GM18517 (cell line): Measurements from ENCODE around the gene ST8SIA1.

ENCODE experiments used
- ATAC-seq: cut with Tn5 transposase; IDR thresholded peaks from one replicate; pipeline ENCODE4 v1.9.1; 2021; ENCODE audit warnings: mild to moderate bottlenecking, moderate library complexity; ENCODE audit not compliant: unreplicated experiment

Gene ST8SIA1

DNA sequence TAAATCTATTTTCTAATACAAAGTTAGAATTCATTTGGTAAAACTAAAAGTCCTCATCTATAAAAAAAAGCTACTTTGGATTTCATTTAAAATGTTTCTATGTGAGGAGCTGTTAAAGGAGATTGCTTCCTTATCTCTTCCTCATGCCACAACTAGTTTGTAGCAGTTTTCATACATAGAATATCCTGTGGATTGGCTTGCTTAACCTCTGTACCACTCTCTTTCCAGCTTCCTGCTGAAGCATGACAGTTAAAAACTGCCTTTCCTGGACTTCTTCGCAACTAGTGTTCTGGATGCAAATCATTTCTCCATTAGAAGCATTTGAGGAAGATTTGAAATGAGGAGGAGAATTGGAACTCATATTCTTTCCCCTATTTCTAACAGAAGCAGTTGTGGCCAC is 49.6 kb downstream of the ST8SIA1 start:
- no peak for ATAC-seq

DNA sequence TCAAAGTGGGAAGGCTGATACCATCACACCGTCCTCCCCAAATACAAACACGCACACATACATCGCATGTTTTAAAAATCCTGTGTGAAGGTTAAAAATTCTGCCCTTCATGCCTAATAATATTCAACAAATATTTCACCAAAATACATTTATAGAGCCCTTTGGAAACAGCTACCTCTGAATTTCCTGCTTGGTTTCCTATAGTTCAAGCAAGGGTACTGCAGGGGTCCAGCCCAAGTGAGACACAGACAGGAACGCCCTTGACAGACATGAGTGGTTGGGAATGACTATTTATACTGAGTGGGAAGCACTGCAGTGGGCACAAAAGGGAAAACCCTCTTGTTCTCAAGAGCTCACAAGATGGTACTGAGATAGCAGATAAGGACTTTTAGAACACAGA is 51.0 kb downstream of the ST8SIA1 start:
- ATAC-seq: no peak

DNA sequence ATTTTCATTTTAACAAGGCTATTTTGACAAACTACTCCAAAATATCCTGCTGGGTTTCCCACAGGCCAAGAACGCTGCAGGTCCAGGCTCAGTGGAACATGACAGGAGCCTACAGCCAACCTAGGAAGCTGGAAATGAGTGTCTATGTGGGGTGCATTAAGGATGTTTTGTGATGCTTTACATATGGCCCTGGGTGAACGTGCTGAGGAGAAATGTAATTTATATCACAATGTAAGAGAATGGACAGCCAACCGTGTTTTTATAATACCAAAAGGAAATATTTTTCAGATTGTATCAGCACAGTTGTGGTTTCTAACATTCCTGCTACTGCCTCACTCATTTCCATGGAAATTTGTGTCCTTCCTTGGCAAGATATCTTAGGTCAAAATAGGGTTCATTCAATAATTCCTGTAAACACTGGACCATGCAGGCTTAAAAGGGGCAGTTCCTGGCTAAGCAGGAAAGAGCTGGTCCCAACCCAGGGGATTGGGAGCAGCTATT is 51.5 kb downstream of the ST8SIA1 start:
- ATAC-seq: no peak

DNA sequence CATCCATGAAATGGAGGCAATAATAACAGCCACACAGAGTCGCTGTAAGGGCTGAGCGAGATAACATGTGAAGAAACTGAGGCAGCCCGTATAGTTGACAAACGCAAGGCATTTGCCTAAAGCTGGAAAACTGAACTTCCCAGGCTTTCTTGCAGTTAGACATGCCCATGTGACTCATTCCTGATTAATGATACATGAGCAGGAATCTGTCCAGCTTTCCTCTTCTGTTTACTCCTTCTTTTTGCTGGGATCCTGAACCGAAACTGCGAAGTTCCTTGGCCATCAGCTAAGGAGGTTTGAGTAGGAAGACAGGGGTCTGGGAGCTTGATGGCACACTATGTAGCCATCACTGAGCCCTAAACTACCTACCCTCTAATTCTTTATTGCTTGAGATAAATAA is 52.2 kb downstream of the ST8SIA1 start:
- ATAC-seq: no peak

DNA sequence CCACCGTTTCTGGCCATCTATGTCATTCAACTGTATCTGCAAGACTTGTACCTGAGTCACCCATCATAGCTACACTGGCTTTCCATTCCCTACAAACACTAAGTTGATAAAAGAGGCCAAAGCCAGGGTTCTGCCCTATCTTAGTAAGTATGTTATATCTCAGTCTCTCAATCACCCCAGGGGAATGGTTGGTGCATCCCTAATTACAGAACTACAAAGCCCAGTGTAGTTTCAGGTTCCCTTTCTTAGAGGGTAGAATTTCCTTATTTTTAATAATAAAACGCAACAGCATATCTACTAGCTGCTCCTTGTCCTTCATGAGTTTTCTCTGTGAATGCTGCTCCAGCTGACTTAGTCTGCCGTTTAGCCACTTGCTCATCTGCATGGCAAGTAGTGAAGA is 57.6 kb downstream of the ST8SIA1 start:
- ATAC-seq: no peak

DNA sequence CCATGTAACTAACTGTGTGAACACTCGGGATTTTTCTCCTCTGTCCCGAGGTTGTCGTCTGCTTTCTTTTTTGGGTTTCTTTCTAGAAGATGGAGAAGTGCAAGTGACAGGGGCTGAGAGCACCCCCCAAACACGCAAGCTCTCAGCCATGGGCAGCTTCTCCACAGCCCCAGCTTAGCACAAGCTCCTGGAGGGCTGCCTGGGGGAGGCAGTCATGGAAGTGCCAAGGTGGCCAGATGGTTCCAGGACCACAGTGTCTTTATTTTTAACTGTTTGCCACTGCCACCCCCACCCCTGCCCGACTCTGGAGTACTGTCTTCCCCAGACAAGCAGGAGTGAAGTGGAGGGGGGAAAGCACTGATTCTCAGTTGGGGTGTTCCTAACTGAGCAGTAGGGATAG is 58.2 kb downstream of the ST8SIA1 start:
- no peak for ATAC-seq

DNA sequence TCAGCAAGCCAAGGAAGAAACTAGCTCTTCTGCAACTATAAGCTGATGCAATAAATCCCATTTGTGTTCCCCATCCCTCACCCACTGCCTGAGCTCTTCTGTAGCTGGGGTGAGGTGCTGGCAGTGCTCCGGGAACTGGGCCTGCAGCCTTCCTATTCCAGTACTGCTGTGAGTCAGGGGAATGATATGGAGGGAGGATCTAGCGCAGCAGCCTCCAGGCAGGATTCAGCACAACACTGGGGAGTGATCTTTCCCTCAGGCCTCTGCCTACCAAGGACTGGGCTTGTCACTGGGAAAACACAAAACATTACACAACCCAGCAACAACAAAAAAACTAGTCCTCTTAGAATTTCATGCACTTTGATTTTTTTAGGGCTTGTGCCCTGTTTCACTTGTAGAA is 58.7 kb downstream of the ST8SIA1 start:
- no peak for ATAC-seq

DNA sequence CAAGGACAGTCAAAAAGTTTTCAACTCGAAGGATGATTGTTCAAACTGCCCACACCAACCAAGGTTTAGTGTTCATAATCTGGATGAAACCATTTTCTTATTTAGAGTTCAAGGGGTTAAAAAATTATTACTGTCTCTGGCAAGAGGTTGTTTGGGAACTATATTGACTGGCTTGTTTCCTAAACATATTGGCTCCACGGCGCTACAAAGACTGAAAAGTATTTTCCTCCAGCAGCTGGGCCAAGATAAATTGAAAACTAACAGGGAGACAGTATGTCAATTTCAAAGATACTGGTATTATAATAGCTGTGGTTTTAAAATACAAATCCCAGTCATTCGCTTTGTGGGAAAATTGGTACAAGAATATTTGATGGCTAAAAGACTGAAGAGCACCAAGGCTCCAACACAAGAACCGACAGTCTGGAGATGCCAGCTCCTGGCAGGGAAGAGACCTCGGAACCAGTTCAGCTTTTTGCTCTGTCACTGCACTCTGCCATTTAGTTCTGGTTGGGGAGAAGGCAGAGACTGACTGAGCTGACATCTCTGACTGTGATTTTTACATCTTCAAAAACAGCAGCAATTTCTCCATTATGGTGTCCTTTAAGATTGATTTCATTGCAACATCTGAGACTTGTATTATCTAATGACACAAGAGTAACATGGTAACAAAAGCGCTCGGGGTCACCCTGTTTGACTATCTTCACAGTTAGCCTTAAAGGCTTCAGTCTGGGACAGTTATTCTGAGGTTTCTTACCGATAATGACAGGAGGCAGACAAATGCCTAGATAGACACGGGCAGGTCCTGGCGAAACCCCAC is 62.0 kb downstream of the ST8SIA1 start:
- ATAC-seq: no peak

DNA sequence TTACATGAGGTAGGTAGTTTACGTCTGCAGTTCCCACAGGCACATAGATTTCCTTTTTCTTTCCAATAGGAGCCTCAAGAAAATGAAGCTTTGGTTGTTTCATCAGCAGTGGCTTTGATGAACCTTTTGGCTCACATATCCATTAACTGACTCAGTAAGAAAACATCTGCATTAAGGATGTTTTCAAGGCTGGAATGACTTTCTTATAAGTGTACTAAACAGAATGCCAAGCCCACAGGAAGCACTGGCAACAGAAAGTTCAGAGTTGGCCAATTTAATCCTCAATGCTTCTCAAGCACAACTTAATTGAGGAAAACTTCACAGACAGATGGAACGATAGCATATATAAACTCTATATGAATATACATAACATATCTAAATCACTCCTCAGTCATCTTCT is 63.5 kb downstream of the ST8SIA1 start:
- no peak for ATAC-seq

DNA sequence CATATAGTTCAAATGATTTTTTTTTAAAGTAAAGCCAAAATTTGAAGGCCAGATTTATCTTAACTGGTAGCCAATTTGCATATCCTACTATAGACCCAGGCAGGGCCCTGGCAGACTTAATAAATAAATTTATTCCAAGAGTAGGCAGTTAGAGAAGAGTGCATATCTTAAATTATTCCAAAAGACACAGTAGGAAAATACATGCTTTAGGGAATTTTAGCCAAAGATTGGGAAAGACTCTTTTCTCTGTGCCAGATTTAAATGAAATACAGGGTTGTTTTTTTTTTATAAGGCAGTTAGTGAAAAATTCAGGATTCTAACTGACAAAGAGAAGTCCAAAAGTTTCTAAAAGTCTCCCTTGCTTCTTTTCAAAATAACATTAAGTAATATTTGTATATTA is 65.5 kb downstream of the ST8SIA1 start:
- ATAC-seq: no peak

DNA sequence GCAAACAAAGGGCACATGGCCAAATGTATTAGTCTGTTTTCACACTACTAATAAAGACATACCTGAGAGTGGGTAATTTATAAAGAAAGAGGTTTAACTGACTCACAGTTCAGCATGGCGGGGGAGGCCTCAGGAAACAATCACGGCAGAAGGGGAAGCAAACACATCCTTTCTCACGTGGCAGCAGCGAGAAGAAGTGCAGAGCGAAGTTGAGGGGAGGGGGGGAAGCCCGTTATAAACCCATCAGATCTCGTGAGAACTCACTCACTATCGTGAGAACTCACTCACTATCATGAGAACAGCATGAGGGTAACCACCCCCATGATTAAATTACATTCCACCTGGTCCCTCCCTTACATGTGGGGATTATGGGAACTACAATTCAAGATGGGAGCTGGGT is 66.1 kb downstream of the ST8SIA1 start:
- ATAC-seq: no peak

DNA sequence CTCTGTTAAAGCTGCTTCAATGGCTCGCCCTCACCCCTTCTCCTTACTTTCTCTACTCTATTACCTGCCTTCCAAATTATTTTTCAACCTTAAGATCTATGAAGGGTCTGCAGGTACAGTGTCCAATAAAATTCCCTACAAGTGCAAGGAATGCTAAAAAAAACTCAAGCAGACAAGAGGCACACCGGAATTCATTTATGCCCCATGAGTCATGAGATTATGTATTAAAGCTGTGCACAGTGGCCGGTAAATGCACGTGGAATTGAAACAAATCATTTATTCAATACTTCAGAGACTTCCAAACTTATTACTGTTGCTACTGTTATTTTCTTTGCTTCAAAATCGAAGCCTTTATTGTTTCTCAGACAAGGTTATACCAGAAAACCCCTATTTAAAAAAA is 68.4 kb downstream of the ST8SIA1 start:
- ATAC-seq: no peak

DNA sequence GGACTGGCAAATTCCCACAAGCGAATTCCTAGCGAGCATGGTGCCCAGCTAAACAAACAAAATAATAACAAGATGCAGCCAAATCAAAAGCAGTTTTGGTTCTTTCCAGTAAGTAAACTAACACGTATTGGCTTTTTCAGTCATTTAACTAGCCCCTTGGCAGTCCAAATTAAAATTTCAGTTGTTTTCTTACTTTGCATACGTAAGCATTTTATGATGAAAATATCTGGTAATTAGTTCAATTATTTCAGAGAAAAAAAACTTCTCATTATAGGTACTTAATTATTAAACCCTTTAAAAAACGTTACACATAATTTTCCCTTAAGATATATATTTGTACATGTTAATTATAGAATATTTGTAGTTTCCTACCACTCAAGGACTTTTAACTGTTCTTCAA is 70.1 kb downstream of the ST8SIA1 start:
- ATAC-seq: no peak

DNA sequence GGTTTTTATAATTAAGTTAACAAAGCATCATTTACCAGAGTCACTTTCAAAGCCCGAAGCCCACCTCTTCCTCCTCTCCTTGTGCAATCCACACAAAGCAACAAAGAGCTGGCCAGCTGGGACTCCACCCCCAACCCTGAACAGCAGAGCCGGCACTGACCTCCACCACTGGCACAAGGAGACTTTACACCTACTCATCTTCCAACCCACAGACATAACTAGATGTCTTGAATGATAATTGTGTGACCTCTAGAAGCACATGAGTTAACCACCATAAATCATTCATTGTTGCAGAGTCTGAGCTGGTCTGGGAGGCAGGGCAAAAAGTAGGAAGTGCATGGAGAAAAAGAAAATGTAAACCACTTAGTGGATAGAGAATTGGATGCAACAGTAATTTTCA is 72.2 kb downstream of the ST8SIA1 start:
- no peak for ATAC-seq

DNA sequence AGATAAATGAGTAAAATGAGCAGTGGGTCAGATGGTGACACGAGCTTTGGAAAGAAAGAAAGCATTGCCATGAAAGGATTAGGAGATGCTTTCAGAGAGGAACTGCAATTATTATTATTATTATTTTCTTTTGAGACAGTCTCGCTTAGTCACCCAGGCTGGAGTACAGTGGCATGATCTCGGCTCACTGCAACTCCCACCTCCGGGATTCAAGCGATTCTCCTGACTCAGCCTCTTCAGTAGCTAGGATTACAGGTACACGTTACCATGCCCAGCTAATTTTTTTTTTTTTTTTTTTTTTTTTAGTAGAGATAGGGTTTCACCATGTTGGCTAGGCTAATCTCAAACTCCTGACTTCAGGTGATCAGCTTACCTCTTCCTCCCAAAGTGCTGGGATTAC is 77.4 kb downstream of the ST8SIA1 start:
- no peak for ATAC-seq

DNA sequence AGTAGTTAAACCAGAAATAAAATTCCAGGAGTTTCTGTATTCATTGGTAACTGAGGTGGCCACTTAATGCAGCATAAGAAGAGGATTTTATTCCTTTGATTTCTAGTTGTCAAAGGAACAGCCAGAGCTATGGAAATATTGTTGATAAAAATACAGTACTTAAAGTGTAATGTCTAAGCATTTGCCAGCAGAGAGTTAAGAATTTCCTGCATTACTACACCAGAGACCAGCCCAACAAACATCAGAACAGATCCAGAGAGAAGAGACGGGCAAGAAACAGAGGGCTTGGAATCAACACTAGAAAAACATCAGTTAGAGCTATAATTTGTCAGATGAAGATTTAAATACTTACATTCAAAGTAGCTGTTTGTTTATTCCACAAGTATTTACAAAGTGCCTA is 77.9 kb downstream of the ST8SIA1 start:
- ATAC-seq: no peak

DNA sequence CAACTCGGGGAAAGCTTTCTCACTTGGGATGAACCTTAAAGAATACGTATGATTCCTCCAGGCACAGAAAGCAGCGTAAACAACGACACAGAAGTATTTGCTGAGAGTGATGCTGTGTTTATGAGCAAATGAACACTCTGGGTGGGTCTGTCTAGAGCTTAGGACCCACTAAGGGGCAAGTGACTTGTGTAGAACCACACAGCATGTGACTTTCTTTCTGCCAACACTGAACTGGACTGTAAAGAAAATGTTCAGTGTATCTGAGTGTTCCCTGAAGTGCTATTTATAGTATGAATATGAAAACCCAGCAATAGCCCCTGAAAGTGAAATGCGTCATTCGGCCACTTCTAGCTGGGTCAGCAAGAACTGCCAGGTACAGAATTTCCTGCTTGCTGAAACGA is 78.5 kb downstream of the ST8SIA1 start:
- no peak for ATAC-seq

DNA sequence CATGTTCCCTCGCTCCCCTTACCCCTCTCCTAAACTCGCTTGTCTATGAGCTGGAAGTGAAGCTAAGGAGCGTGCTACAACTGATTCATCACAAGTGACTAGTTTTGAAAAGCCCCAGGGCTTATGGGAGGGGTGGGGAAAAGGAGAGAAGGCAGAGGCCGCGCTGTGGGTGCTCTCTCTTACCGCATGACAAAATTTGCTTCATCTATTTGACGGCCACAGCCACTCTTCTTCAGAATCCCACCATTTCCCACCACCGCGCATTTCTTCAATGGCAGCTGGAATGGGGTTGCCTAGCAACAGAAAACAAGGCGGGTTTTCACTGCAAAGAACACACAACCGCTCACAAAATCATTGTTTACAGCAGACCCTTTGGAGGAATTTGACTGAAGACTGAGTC is 79.4 kb downstream of the ST8SIA1 start:
- ATAC-seq: no peak

DNA sequence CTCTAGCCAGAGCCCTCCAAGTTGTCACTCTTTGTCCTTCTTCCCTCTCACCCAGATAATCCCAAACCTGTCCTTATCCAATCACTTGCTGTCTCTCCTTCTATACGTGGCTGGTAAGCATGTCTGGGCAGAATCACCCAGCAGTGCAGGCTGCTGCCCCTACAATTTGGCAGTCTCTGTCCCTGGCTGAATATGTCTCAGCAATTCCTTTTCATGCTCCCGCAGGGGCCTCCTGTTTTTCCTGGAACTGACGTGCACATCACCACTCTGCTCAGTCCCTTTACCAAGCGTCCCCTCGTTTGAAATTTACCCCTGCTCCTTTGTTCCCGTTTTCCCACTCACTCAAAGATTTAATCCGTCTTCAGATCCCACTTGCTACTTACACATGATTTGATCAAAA is 80.0 kb downstream of the ST8SIA1 start:
- ATAC-seq: no peak

DNA sequence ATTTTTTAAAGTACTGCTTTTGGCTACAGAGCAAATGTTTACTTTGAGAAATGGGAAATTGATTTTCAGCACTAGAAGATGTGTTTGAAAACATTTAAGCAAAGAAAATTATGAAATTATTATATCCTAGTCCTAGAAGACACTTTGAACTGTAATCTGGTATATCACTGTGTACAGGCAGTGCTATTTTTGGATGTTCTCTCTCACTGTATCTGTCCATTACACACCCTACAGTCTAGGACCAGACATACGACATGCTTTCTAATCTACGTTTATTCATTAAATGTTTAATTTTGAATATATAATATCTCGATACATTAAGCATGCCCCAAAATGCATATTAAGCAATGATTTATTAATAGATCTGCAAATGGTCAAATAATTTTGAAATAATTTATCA is 82.5 kb downstream of the ST8SIA1 start:
- ATAC-seq: no peak

DNA sequence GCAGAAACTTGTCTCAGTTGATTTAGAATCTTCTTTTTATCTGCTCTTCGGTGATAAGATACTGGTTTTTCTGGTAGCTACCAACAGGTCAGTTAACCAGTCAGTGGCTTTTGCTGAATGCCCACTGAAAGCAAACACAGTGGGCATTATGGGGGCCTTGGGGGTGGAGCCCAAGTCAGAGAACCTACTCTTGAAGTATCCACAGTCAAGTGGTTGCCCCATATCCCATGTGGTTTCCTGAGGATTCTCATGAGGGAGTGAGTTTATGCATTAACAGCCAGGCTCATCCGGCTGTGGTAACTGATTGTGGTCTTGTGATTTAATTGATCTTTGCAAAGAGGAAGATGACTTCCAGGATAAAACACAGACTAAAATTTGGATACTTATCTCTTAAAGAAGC is 83.7 kb downstream of the ST8SIA1 start:
- ATAC-seq: no peak

DNA sequence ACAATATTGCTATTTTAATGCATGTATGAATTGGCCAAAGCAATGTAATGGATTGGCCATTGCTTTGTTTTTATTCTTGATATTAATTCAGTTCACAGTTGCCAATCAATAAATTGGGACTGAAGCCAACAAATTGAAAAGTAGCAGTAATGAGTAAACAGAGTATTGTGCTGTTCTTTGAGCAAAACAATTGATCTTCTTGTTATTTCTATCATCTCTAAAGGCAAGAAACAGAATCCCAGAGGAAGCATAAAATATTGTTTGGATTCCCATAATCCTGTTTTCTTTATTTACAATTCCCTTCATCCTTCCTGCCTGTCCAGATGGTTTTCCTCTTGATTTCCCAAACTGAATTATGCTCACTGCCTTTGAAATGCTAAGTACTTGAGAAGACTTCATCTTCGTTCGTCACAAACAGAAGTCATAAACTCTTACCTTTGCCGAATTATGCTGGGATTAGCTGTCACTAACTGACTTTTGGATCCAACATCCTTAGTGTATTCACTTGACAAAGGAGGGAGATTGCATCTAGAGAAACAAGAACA is 85.9 kb downstream of the ST8SIA1 start:
- no peak for ATAC-seq

DNA sequence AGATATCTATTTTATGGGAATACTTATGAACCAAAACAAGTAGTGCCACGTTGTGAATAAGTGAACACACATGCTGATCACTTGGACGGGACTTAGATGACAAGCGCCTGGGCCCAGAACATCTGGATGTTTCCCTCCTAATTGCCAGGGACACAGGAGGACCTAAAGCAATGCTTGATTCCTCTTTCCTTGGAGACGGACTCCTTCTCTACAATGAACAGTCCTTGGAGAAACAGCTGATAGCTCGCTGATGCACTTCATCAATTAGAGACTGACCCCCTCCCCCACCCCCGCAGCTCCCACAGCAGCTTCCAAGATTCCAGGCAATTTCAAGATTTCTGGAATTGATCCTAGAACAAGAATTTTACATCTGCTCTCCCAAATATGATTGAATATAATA is 86.4 kb downstream of the ST8SIA1 start:
- no peak for ATAC-seq
